ENCODE measurements around the gene AMMECR1L.
"Not testable (repeated sequence)": the region's sequence is repeated elsewhere in the genome, so short reads cannot be mapped to it uniquely, and the experiment has no call there.

AMMECR1L gene

DNA sequence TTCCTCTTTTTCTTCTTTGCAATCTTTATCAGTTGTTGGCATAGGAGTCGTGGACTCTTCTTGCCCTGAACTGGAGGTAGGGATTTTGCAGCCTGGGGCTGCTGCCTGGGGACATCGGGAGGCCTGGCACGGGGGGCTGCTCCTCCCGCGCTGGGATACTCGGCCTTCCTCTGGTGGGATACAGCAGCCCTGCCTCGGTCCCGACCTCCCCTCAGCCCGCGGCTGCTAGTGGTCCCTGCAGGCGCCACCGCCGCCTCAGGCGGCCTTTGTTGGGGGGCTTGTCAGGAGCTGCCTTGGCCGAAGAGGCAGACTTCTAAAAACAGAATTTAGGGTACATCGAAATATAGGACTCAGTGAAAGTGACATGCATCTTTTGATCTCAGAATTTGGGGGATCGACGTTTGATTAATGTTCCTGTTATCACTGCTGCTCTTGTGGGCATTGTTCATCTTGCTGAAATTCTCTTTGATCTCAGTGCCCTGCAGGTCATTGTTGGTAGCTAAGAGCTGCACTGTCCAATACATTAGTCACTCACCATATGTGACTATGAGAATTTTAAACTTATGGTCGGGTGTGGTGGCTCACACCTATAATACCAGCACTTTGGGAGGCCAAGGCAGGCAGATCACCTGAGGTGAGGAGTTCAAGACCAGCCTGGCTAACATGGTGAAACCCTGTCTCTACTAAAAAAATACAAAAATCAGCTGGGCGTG lies 44.1 kb downstream of the AMMECR1L start:
- DNase-seq (ENCODE audit: low read depth in 2 of 2) = no peak

DNA sequence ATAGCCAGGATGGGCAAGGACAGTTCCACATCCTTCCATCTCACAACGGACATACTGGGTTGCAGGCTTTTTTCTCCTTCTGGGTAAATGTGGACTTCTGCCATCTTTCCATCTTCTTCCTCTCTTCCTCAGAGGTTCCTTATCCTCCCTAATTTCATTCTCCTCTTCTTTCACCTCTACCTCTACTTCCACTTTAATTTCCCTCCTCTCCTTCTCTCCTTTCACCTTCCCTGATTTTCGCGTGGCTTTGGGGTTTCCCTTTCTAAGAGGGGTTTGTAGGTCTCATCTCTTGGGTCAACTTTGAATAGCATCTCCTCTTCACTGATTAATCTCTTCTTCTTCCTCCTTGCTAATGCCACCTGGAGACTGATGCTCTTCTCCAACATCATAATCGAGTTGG lies 44.9 kb downstream of the AMMECR1L start:
- DNase-seq (ENCODE audit: low read depth in 2 of 2) = no peak

- DNase-seq (ENCODE audit: low read depth in 2 of 2) = no peak
These were observed 50.8 kb downstream of the AMMECR1L start for GRCh38 chr2:127834951-127835350.

DNA sequence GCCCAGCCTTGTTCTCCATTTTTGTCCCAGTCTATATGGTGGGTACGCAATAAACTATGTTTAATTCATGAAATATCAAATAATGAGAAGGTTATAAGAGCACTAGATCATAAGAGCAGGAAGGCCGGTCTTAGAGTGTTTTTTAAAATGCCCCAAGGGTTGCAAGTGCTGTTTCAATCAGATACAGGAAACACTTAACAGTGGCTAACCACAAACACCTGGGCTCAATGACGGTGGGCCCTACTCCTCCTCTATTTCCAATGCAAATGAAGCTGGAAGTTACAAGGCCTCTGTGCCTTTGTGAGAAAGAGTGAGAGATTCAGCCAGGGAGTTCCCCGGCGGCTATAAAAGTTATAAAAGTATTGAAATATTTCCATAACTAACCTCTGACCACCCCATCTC lies 55.9 kb downstream of the AMMECR1L start:
- DNase-seq (ENCODE audit: low read depth in 2 of 2) = peak; percentile 4 to 26

GRCh38 chr2:127826708-127827107 lies 59.0 kb downstream of the AMMECR1L start:
- not testable (repeated sequence) for DNase-seq (ENCODE audit: low read depth in 2 of 2)

- DNase-seq (ENCODE audit: low read depth in 2 of 2) = no peak
These were observed 59.7 kb downstream of the AMMECR1L start for GRCh38 chr2:127826047-127826446.

DNA sequence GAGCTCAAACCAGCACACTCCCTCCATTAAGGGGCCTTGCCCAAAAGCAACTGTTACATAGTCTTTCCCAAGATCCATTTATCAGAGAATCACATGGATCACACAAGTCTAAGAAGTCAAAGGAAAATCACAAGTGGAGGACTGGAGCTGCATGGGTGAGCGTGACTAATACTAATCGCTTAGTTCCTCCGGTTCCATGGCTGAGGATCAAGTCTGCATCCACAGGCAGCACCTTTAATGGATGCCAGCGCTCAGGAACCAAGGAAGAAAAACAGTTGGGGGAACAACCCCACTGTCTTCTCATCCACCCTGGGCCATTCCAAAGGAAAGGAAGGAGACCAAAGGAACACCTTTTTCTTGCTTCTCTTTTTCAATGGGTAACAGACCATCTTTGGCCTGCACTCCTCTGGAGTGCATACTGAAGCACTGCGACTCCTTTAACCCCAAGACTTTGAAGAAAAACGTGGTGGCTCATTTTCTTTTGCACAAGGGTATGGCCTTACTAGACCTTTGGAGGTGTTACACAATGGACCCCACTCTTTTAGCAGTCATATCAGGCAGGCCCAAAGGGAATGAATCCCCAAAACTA lies 65.6 kb downstream of the AMMECR1L start:
- DNase-seq (ENCODE audit: low read depth in 2 of 2) = no peak

DNA sequence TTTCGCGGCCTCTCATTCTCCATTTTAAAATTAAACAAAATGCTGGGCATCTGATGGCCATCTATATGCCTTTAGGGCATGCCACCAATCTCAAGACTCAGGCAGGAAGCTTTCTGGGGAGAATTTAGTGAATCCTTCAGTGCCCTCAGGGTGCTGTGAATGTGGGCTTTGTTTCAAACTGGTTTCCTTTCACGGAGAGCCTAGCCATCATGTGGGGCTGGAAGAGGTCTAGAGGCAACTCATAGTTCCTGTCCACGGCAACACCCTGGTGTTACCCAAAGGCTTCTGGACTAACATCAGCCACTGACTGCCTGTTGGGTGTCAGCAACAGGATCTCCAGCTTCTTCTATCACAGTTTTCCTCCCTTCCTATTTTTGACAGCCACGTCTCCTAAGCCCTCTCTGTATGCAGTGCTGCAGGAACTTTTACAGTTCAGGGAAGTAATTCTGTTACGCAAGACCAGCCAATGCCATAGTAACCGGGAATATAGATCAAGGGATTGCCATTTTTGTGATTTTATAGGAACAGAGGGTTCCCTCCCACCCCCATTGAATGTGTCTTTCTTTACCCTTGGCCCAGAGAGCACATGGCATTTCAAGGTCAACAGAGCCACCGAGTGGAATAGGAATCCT lies 66.8 kb downstream of the AMMECR1L start:
- no peak for DNase-seq (ENCODE audit: low read depth in 2 of 2)

GRCh38 chr2:127818241-127818640 lies 67.5 kb downstream of the AMMECR1L start:
- DNase-seq (ENCODE audit: low read depth in 2 of 2) = no peak

DNA sequence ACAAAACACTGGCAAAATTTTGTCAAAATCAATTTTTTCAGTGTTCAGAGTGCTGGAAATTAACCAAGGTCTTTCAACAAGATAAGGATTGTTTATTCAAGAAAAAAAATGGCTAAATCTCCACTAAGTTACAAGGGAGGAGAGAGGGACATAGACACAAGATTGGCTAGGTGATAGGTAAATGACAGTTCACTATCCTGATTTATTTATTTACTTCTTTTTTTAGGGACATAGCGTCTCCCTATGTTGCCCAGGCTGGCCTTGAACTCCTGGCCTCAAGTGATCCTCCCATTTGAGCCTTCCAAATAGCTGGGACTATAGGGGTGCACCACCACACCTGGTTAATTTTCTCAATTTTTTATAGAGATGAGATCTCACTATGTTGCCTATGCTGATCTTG lies 71.1 kb downstream of the AMMECR1L start:
- no peak for DNase-seq (ENCODE audit: low read depth in 2 of 2)

DNA sequence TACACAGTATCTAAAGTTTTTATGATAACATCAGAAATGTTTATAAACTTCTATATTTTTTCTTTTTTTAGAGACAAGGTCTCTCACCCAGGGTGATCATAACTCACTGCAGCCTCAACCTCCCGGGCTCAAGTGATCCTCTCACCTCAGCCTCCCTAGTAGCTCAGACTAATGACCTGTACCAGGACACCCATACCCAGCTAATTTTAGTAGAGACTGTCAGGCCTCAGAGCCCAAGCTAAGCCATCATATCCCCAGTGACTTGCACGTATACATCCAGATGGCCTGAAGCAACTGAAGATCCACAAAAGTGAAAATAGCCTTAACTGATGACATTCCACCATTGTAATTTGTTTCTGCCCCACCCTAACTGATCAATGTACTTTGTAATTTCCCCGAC lies 73.3 kb downstream of the AMMECR1L start:
- not testable (repeated sequence) for DNase-seq (ENCODE audit: low read depth in 2 of 2)

All from stimulated activated CD8-positive, alpha-beta memory T cell treated with anti-CD3 and anti-CD28 coated beads, Interleukin-7, amount 100 ng/mL, for 1 hour (primary cell).